H1 (cell line): Measurements from ENCODE around the gene CTCF. TPM values are rescaled to one million over a fixed set of nuclear protein-coding genes. Genes with fewer than 3 reads are reported as not detected.

ENCODE experiments used
- CHD2 ChIP-seq: IDR thresholded peaks from 2 replicates; pipeline ENCODE4 v1.6.1; 2012; ENCODE audit warnings: low read length, improper control_type of control experiment
- POLR2A ChIP-seq, 2 experiments: IDR thresholded peaks; 1 replicate in 1 of 2; 2 replicates in 1 of 2; pipeline ENCODE4 v1.6.1; 2011; ENCODE audit warnings: low read depth in 2 of 2, low read length in 2 of 2, mild to moderate bottlenecking in 2 of 2; ENCODE audit errors: control extremely low read depth in 1 of 2
- SIX5 ChIP-seq: IDR thresholded peaks from 2 replicates; pipeline ENCODE4 v1.6.1; 2011; ENCODE audit warnings: mild to moderate bottlenecking, low read depth, low read length
- polyA plus RNA-seq, 7 experiments: library from polyadenylated mRNA; depleted of rRNA in 3 of 7; stranded (reverse) in 5 of 7; unstranded in 2 of 7; fragments of >200 nt in 5 of 7; fragments of 200-250 nt in 2 of 7; gene quantifications; 1 replicate in 5 of 7; 2 replicates in 1 of 7; 4 replicates in 1 of 7; pipeline versions ENCODE4 v1.2.1 to v1.2.3, GENCODE V29; 2011 to 2013; ENCODE audit warnings: missing spikeins in 2 of 7, mixed read lengths in 2 of 7
- total RNA-seq: library from RNA; stranded (reverse); fragmentation: NEBNext Ultra II Directional; extraction: Animal tissue kit (Norgen Biotek cat#: 25700); gene quantifications from 2 replicates; pipeline ENCODE4 v1.2.1, GENCODE V29; 2021
- TF ChIP-seq, protein P1 (sequence below): IDR thresholded peaks from 2 replicates; pipeline ENCODE4 v1.6.1; 2012; ENCODE audit warnings: inconsistent platforms

Gene CTCF
- total and polyA plus RNA-seq, 2 of the 8 experiments (the other 6 are each of a cell fraction or from before 2014, with no cell fraction given): 32.4 to 66.0 TPM

DNA sequence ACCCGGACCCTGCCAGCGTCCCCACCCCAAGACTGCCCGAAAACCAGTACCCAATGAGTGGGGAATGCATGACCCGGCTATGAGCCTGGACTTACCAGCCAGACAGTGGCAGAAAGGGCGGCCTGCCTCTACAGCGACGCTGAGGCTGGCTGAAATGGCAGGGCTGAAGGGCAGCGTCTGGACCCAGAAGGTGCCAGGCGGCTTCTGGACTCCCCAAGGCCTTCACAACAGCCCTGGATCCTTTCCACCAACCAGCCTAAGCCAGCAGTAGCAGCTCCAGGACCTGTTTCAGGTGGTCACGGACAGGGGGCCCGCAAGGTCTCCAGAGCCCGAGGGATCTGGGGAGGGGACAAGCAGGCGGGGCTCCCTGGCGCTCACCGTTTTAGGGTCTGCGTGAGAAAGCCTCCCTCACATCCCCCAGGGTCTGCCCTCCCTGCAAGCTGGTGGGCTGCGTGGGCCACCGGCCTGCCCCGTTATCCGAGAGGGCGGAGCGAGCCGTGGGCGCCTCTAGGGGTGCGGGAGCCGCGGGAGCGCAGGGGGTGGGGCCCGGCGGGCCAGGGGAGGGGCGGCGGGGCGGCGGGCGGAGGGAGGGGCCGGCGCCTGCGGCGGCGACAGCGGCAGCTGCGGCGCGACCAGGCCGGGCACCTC lies 34.0 kb upstream of the CTCF start, which contains the start of gene RIPOR1 (continued):
- no peak for TF ChIP-seq POLR2A (IDR thresholded peaks at IDR 0.05; ENCODE audit: control extremely low read depth in 1 of 2, low read depth in 2 of 2, low read length in 2 of 2)
- TF ChIP-seq SIX5: no peak
- TF ChIP-seq CHD2: no peak
- TF ChIP-seq, protein P1, sequence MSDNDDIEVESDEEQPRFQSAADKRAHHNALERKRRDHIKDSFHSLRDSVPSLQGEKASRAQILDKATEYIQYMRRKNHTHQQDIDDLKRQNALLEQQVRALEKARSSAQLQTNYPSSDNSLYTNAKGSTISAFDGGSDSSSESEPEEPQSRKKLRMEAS: no peak
